GM15510 (cell line): Measurements from ENCODE around the gene NDUFS6.

Experiments
- POLR2A ChIP-seq: IDR thresholded peaks from 3 replicates; pipeline ENCODE4 v1.6.1; 2011; ENCODE audit warnings: borderline replicate concordance; ENCODE audit not compliant: insufficient read length; ENCODE audit errors: extremely low read depth

Gene NDUFS6

DNA sequence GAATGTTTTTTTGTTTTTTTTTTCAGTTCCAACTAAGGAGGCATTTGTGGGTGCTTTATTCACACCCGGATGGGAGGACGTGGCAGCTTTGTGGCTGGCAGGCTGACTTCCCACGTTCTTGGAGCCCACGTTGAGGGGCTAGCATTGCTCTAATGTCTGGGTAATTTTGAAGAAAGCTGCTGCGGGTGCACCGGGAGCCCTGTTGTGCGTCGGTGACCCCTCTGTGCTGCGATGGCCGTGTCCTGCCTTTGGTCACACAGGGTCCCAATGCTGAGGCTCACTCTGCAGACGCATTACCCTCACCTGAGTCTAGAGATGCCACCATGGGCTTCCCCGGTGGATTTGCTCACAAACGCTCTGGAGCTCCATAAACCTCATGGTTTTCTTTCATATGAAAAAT lies 34.2 kb downstream of the NDUFS6 start:
- TF ChIP-seq POLR2A, result no peak

DNA sequence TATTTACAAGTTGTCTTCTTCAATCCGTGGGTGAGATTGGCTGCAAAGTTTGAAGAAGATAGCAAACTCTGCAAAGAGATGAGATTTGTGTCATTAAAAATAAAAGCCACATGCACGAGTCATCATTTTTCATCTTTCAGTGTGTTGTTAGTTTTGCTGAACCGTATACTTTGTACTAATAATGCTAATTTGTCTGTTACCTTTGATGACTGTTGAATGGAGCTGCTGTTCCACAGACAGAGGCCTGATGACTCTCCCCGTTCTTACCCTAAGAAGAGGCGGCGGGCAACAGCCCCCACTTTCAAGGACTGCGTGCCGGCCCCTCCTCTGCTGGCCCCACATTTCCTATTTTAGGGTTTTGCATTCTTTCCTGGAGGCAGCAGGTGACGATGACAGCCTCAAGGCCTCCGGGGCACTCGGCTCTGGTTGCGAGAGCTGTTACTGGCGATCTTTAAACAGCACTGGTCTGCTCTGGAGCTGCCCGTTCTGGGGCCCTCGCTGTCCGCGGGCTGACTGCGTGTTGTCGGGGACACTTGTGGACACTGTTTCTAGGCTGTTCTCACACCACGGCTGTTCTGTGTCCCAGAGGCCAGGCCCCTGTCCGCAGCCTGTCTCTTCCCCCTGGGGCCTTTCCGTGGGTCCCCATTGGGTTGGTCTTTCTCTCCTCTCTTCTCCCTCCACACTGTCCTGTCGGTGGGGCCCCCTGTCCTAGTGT lies 35.1 kb downstream of the NDUFS6 start:
- no peak for TF ChIP-seq POLR2A

- no peak for TF ChIP-seq POLR2A
Measured at GRCh38 chr5:1836891-1837880, 36.0 kb downstream of the NDUFS6 start.

GRCh38 chr5:1838013-1838412 lies 36.8 kb downstream of the NDUFS6 start:
- no peak for TF ChIP-seq POLR2A

GRCh38 chr5:1840071-1840547 lies 38.9 kb downstream of the NDUFS6 start:
- no peak for TF ChIP-seq POLR2A

GRCh38 chr5:1840741-1841521 lies 39.7 kb downstream of the NDUFS6 start:
- no peak for TF ChIP-seq POLR2A

DNA sequence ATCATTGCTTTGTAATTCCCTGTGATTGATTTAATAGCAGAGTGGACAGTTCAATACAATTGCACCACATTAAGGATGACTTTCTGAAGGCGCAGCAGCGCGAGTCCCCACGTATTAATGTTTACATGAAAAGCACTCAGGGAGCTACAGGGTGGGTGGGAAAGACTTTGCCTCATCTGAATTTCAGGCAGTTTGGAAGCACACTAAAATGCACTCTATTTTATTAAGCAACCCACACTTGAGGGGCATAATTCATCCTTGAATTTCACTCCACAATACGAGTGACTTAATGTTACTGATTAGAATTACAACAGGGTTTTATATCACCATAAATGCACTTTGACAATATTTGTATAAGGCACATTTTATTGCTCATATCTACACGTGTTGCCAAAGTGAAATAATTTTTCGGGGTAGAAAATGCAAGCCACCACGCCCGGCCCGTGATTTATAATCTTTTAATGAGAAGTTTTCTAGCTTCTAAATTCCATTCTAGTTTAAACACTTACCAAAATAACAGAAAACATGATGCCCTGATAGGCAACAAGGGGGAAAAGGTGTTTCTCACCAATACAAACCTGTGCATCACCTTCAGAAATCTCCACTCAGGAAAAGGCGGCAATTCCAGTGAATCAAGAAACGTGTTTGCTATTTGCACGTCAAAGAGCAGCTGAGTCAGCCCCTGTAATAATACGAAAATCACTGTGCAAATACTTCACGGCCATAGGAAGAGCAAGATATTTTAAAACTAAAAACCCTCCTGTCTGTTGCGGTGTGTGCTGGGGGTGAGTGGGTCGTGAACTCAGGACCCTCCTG lies 41.0 kb downstream of the NDUFS6 start:
- no peak for TF ChIP-seq POLR2A

- TF ChIP-seq POLR2A, result no peak
Measured at GRCh38 chr5:1844708-1845436, 43.7 kb downstream of the NDUFS6 start.

GRCh38 chr5:1845696-1846095 lies 44.5 kb downstream of the NDUFS6 start:
- TF ChIP-seq POLR2A, result no peak

DNA sequence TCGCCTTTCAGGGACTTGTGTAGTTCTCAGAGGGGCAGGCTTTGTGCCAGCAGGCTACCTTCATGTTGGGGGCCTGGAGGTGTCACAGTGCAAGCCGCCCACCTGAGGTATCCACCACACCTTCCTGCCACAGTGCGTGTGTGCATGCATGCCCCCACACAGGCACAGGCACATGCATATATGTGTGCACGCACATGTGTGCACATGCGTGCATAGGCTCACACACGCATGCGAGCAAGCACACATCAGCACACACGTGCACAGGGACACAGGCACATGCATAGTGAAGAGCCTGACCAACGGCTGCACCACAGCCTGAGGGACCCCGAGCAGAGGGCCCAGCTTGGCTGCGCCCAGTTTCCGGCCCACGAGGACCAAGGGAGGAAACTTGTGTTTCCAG lies 45.4 kb downstream of the NDUFS6 start:
- no peak for TF ChIP-seq POLR2A

DNA sequence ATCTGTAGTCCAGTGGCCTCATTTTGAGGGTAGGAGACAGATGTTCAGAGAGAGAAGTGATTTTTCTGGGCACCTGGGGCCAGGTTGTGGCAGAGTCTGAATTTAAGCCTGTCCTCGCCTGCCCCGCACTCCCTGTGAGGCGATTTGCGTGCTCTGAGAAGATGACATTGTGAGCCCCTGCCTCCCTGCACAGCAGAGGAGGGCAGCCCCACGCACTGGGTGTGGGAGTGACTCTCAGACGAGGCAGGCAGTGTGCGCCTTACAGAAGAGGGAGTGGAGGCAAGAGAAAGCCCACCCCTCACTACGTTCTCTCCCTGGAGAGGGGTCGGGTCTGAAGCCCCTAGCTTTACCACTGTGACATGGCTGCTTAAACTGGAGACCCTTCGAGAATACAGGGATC lies 45.8 kb downstream of the NDUFS6 start:
- no peak for TF ChIP-seq POLR2A

DNA sequence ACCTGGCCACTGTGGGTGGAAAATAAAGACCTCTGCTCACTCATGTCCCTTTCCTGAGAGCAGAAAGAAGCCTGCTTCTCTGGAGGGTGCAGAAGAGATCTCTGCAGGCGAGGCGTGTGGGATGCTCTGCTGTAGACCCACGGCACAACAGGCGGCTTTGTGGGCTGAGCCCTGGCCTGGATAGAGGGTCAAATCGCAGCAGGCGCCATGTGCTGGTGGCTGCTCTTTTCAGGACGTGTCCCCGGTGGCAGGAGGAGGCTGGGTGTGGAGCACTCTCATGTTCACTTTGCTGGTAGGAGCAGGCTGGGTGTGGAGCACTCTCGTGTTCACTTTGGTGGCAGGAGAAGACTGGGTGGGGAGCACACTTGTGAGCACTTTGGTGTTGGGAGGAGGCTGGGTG lies 46.4 kb downstream of the NDUFS6 start:
- no peak for TF ChIP-seq POLR2A
